ENCODE results near the gene NLGN1.

NLGN1 gene

GRCh38 chr3:174162550-174162949 is 765.0 kb downstream of the NLGN1 start:
- TF ChIP-seq CTCF (IDR thresholded peaks at IDR 0.05; ENCODE audit: control insufficient read depth, extremely low read depth, insufficient read depth): no peak

GRCh38 chr3:174168026-174168425 is 770.5 kb downstream of the NLGN1 start:
- no peak overlapping the region for H3K4me3 ChIP-seq (ENCODE audit: low read depth, low read length)
- no peak for TF ChIP-seq CTCF (IDR thresholded peaks at IDR 0.05; ENCODE audit: control insufficient read depth, extremely low read depth, insufficient read depth)
- DNase-seq (ENCODE audit: low read depth): no peak

More at GRCh38 chr3:174162550-174162949, 765.0 kb downstream of the NLGN1 start:
- no peak overlapping the region for H3K4me3 ChIP-seq (ENCODE audit: low read depth, low read length)
- DNase-seq (ENCODE audit: low read depth): no peak

GRCh38 chr3:174168538-174169254 is 771.2 kb downstream of the NLGN1 start:
- no peak for TF ChIP-seq CTCF (IDR thresholded peaks at IDR 0.05; ENCODE audit: control insufficient read depth, extremely low read depth, insufficient read depth)
- no peak overlapping the region for H3K4me3 ChIP-seq (ENCODE audit: low read depth, low read length)
- no peak for DNase-seq (ENCODE audit: low read depth)

- H3K4me3 ChIP-seq (ENCODE audit: low read depth, low read length): no peak overlapping the region
- TF ChIP-seq CTCF (IDR thresholded peaks at IDR 0.05; ENCODE audit: control insufficient read depth, extremely low read depth, insufficient read depth): no peak
- no peak for DNase-seq (ENCODE audit: low read depth)
Observed at GRCh38 chr3:174169736-174170135, 772.2 kb downstream of the NLGN1 start.

- DNase-seq (ENCODE audit: low read depth): no peak
- H3K4me3 ChIP-seq (ENCODE audit: low read depth, low read length): no peak overlapping the region
Observed at GRCh38 chr3:174170248-174170647, 772.7 kb downstream of the NLGN1 start.

GRCh38 chr3:174186377-174186989 is 788.9 kb downstream of the NLGN1 start:
- no peak overlapping the region for H3K4me3 ChIP-seq (ENCODE audit: low read depth, low read length)
- TF ChIP-seq CTCF (IDR thresholded peaks at IDR 0.05; ENCODE audit: control insufficient read depth, extremely low read depth, insufficient read depth): no peak
- DNase-seq (ENCODE audit: low read depth): no peak

More at GRCh38 chr3:174170248-174170647, 772.7 kb downstream of the NLGN1 start:
- no peak for TF ChIP-seq CTCF (IDR thresholded peaks at IDR 0.05; ENCODE audit: control insufficient read depth, extremely low read depth, insufficient read depth)
